Testis (tissue), 3 donors: ENCODE data around the gene PTPRE. TPM values are rescaled to one million over a fixed set of nuclear protein-coding genes. Genes with fewer than 3 reads are reported as not detected.

ENCODE experiments used
- DNase-seq: peaks from one replicate; pipeline ENCODE4 v3.0.0-alpha.2; 2019
- H3K27ac ChIP-seq, 2 donors: fragments of 200-600 bp; sonication (generic); one replicate each; pipeline ENCODE4 v1.5.1; 2019
- H3K27me3 ChIP-seq: fragments of 200-600 bp; sonication (generic); one replicate; pipeline ENCODE4 v1.5.1; 2019
- H3K36me3 ChIP-seq: fragments of 200-600 bp; sonication (generic); one replicate; pipeline ENCODE4 v1.5.1; 2017; ENCODE audit warnings: low read depth; ENCODE audit errors: missing control alignments
- H3K4me1 ChIP-seq: fragments of 200-600 bp; sonication (generic); one replicate; pipeline ENCODE4 v1.5.1; 2019
- H3K4me3 ChIP-seq, 2 donors: fragments of 200-600 bp; sonication (generic); one replicate each; pipeline ENCODE4 v1.5.1; 2017 to 2019
- H3K9me3 ChIP-seq: fragments of 200-600 bp; sonication (generic); one replicate; pipeline ENCODE4 v1.5.1; 2017
- POLR2A ChIP-seq: fragments of 450-650 bp; IDR thresholded peaks from one replicate; pipeline ENCODE4 v1.6.1; 2017; ENCODE audit warnings: antibody characterized with exemption, mild to moderate bottlenecking, moderate library complexity
- WGBS, 2 donors: methylation state at CpG; one replicate each; pipeline ENCODE4 v1.1.5; 2018; 5-methylcytosine and 5-hydroxymethylcytosine counted together
- intact Hi-C: fragments of 100-400 bp; cut with DNase I; formaldehyde crosslinking; loops from one replicate; pipeline ENCODE4 v1.15.1; 2023; ENCODE audit warnings: low total_unique reads
- polyA plus RNA-seq: library from polyadenylated mRNA; stranded (reverse); fragments of 350-450 nt; fragmentation: Illumina TruSeq; extraction: RNeasy Lipid Tissue Mini Kit (QIAGEN cat#74804); gene quantifications from one replicate; pipeline ENCODE4 v1.2.3, GENCODE V29; 2014; ENCODE audit warnings: low read depth, low replicate concordance; ENCODE audit not compliant: insufficient read depth
- total RNA-seq, 2 donors: library from RNA; depleted of rRNA; stranded (reverse); fragments of >200 nt; gene quantifications; one replicate each; pipeline ENCODE4 v1.2.3, GENCODE V29; 2016
- TF ChIP-seq, protein P1 (sequence below), 3 experiments: fragments of 450-650 bp in 2 of 3; fragments of 200-600 bp in 1 of 3; sonication (generic) in 1 of 3; IDR thresholded peaks; one replicate each; pipeline ENCODE4 v1.5.1; 2016 to 2019; ENCODE audit warnings: antibody characterized with exemption in 3 of 3, mild to moderate bottlenecking in 2 of 3, moderate library complexity in 1 of 3

The PTPRE gene
- total and polyA plus RNA-seq, 3 donors from 2014 or later = 10.0 to 26.6 (median 15.3) TPM

DNA sequence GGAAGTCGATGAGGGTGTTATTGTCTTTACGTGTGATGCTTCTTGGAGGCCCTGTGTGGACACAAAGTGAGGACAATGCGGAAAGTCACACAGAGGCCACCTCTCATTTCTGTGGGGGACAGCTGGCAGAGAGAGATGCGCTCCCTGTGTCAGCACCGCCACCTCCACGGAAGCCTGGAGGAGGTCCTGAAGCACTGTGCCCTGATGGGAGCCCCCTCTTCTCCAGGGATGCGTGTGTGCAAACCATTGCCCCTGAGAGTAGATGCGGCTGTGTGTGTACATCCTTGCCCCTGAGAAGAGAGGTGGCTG, 2.0 kb downstream of the PTPRE start:
- Histone ChIP-seq H3K27me3 (no peaks in the 10 kb centered on the region), H3K27ac (no peak overlapping the region), H3K4me3 (no peak overlapping the region), H3K4me1 (no peaks in the 10 kb centered on the region), H3K36me3 (no peaks in the 10 kb centered on the region), H3K9me3 (no peaks in the 10 kb centered on the region)
- DNase-seq = no peak
- no peak for TF ChIP-seq POLR2A
- TF ChIP-seq, protein P1, sequence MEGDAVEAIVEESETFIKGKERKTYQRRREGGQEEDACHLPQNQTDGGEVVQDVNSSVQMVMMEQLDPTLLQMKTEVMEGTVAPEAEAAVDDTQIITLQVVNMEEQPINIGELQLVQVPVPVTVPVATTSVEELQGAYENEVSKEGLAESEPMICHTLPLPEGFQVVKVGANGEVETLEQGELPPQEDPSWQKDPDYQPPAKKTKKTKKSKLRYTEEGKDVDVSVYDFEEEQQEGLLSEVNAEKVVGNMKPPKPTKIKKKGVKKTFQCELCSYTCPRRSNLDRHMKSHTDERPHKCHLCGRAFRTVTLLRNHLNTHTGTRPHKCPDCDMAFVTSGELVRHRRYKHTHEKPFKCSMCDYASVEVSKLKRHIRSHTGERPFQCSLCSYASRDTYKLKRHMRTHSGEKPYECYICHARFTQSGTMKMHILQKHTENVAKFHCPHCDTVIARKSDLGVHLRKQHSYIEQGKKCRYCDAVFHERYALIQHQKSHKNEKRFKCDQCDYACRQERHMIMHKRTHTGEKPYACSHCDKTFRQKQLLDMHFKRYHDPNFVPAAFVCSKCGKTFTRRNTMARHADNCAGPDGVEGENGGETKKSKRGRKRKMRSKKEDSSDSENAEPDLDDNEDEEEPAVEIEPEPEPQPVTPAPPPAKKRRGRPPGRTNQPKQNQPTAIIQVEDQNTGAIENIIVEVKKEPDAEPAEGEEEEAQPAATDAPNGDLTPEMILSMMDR (IDR thresholded peaks at IDR 0.05) = no peak
- intact Hi-C loops = loop anchor here (5.0 to 10.0 kb wide), 2 partner anchors 103 to 156 kb away; no protein-coding TSS in a partner anchor
- WGBS, 2 donors = 91 to 92% methylated on average over 5 to 8 of the region's 8 CpGs

DNA sequence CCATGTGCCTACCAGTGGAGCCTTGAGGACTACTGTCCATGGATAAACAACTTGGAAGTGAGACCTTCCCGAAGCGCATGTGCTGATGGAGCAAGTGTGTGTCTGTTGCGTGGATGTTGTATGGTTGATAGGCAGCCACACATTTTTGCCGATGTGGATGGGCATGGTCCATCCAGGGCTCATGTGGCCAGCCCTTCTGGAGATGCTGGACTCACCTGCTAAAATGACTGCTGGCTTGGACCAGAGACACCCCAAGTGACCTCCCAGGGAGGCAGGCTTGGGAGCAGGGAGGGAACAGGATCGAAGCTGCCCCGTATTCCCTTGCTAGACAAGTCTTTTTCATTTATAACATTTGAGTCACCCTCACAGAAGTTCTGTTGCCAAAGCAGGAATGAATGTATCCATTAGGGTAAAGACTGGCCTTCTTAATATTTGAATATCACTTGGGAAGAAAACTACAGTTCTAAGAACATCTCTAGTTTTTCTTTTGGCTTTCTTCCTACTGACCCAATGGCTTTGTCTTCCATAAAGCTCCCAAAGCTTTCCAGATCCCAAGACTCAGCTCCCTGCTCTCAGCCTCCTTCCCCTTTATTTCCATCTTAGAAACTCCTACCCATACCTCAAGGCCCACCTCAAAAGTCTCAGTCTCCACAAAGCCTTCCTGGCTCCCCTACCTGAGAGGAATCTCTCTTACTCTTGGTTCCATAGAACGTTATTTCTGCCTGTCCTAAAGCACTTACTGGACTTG, 3.0 kb downstream of the PTPRE start:
- H3K9me3 ChIP-seq = no peaks in the 10 kb centered on the region
- H3K4me1 ChIP-seq = no peaks in the 10 kb centered on the region
- 89 to 93% methylated on average over 7 of the region's 7 CpGs for WGBS, 2 donors
- no peak for DNase-seq
- H3K36me3 ChIP-seq = no peaks in the 10 kb centered on the region
- no peak for TF ChIP-seq POLR2A
- TF ChIP-seq, protein P1 (IDR thresholded peaks at IDR 0.05) = no peak
- intact Hi-C loops = loop anchor here (5.0 to 10.0 kb wide), 2 partner anchors 102 to 155 kb away; no protein-coding TSS in a partner anchor
- H3K4me3 ChIP-seq = no peak overlapping the region
- no peaks in the 10 kb centered on the region for H3K27me3 ChIP-seq
- H3K27ac ChIP-seq = no peak overlapping the region

DNA sequence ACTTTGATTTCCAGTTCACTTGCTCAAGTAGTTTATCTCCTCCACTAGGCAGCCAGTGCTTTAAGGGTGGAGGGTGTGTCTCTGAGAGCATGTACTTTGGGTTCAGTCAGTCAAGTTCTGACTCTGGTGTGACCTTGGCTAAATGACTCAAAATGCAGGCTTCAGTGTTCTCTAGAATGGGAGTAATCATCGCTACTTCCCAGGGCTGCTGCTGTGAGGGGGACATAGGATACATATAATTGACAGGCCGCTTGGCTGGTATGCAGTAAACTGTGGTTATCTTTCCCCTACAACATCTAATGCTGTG, 3.5 kb downstream of the PTPRE start:
- 55 to 89% methylated on average over 2 of the region's 2 CpGs for WGBS, 2 donors
- DNase-seq = no peak
- no peak overlapping the region for H3K27ac ChIP-seq
- no peak overlapping the region for H3K4me3 ChIP-seq
- TF ChIP-seq, protein P1 (IDR thresholded peaks at IDR 0.05) = no peak
- no peaks in the 10 kb centered on the region for H3K9me3 ChIP-seq
- H3K4me1 ChIP-seq = no peaks in the 10 kb centered on the region
- no peaks in the 10 kb centered on the region for H3K36me3 ChIP-seq
- no peaks in the 10 kb centered on the region for H3K27me3 ChIP-seq
- intact Hi-C loops = no loop called here

DNA sequence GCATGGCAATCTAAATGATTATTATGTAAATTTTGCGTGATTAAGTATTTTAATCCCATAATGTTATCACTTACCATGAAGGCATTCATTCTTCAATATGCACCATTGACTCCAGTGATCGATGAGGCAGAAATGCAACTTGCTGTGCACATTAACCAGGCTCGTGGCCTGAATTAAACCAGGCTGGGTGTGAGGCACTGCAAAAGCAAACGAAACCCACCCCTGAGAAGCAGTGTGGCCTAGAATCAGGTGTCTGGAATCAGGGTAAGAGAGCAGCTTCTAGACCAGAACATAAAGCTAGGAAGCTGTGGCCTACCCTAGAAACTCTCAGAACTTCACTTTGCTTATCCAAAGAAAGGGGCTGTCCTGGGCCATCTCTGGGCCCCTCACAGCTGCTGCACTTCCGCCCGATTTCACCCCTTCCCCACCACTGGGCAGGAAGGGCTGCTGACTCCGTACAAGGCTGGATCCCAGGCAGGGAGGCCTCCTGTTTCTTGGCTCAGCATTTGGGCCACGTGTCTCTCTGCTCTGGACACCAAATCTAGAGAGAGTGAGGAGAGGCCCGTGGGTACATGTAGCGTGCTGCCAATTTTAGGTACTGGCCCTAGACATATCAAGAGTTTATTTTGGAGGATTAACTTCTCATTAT, 4.4 kb downstream of the PTPRE start:
- Histone ChIP-seq H3K4me1 (no peaks in the 10 kb centered on the region), H3K27me3 (no peaks in the 10 kb centered on the region), H3K27ac (no peak overlapping the region), H3K36me3 (no peaks in the 10 kb centered on the region), H3K4me3 (no peak overlapping the region), H3K9me3 (no peaks in the 10 kb centered on the region)
- no peak for DNase-seq
- 76 to 88% methylated on average over 10 of the region's 10 CpGs for WGBS, 2 donors
- TF ChIP-seq POLR2A = no peak
- TF ChIP-seq, protein P1 (IDR thresholded peaks at IDR 0.05) = no peak
- intact Hi-C loops = no loop called here

DNA sequence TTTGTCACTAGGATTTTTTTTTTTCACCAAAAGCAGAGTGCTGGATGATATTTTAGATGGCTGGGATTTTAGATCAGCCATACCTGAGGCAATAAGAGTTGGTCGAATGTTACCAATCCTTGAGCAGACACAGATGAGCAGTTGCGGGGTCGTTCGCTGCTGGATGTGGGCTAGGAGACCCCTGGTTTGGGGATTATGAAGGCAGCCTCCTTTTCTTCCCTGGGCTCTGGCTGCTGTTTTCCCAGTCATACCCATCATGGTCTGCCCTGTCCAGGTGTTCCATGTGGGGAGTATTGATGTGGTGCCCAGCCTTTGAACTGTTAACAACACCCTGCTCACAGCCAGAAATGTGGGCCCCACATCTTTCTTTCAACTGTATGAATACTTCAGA, 5.0 kb downstream of the PTPRE start:
- 84 to 93% methylated on average over 4 of the region's 4 CpGs for WGBS, 2 donors
- intact Hi-C loops = no loop called here
- Histone ChIP-seq H3K36me3 (no peaks in the 10 kb centered on the region), H3K9me3 (no peaks in the 10 kb centered on the region), H3K27ac (no peak overlapping the region), H3K27me3 (no peaks in the 10 kb centered on the region), H3K4me3 (no peak overlapping the region), H3K4me1 (no peaks in the 10 kb centered on the region)
- TF ChIP-seq POLR2A = no peak
- DNase-seq = no peak
